GM10266 (cell line): ENCODE measurements around the gene DOK7.

ENCODE experiments used
- DNase-seq: peaks from one replicate; pipeline ENCODE4 v3.0.0; 2012; ENCODE audit errors: extremely low spot score
- CTCF ChIP-seq: IDR thresholded peaks from 2 replicates; pipeline ENCODE4 v1.5.1; 2012; ENCODE audit warnings: mild to moderate bottlenecking, low read depth; ENCODE audit not compliant: control insufficient read depth, insufficient read depth; ENCODE audit errors: missing control alignments

The DOK7 gene

GRCh38 chr4:3520796-3521600, 57.9 kb downstream of the DOK7 start:
- no peak for DNase-seq
- no peak for TF ChIP-seq CTCF

- TF ChIP-seq CTCF: no peak
These were observed 58.7 kb downstream of the DOK7 start for GRCh38 chr4:3521621-3522325.

GRCh38 chr4:3522326-3522640, 59.2 kb downstream of the DOK7 start:
- no peak for DNase-seq
- no peak for TF ChIP-seq CTCF

More at GRCh38 chr4:3521621-3522325, 58.7 kb downstream of the DOK7 start:
- no peak for DNase-seq

GRCh38 chr4:3522651-3523050, 59.5 kb downstream of the DOK7 start:
- no peak for DNase-seq
- no peak for TF ChIP-seq CTCF

GRCh38 chr4:3523146-3523627, 60.1 kb downstream of the DOK7 start:
- no peak for DNase-seq
- no peak for TF ChIP-seq CTCF

- DNase-seq: no peak
- no peak for TF ChIP-seq CTCF
These were observed 60.6 kb downstream of the DOK7 start for GRCh38 chr4:3523628-3524221.

GRCh38 chr4:3524349-3524748, 61.2 kb downstream of the DOK7 start:
- DNase-seq: no peak
- no peak for TF ChIP-seq CTCF
